ENCODE results near the gene BMP8B.

BMP8B gene

GRCh38 chr1:39717809-39718208 is 70.9 kb downstream of the BMP8B start:
- no peak for DNase-seq

GRCh38 chr1:39713557-39713956 is 75.1 kb downstream of the BMP8B start:
- DNase-seq = no peak

DNA sequence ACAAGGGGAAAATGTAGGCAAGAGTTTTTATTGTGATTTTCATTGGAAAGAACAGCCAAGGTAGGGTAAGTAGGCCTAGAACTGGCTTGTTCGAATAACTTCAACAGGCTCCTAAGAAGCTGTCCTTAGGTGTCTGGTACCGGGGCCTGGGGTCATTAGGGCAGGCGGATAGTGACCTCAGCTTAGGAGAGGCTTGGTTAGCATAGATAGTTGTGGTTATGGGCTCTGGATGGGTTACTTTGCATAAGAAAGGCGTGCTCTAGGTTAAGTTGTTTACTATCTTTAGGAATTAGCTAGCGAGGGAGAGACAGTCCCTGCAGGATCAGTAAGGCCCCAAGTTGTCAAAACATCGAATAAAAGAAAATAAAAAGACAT is 76.7 kb downstream of the BMP8B start:
- no peak for DNase-seq

DNA sequence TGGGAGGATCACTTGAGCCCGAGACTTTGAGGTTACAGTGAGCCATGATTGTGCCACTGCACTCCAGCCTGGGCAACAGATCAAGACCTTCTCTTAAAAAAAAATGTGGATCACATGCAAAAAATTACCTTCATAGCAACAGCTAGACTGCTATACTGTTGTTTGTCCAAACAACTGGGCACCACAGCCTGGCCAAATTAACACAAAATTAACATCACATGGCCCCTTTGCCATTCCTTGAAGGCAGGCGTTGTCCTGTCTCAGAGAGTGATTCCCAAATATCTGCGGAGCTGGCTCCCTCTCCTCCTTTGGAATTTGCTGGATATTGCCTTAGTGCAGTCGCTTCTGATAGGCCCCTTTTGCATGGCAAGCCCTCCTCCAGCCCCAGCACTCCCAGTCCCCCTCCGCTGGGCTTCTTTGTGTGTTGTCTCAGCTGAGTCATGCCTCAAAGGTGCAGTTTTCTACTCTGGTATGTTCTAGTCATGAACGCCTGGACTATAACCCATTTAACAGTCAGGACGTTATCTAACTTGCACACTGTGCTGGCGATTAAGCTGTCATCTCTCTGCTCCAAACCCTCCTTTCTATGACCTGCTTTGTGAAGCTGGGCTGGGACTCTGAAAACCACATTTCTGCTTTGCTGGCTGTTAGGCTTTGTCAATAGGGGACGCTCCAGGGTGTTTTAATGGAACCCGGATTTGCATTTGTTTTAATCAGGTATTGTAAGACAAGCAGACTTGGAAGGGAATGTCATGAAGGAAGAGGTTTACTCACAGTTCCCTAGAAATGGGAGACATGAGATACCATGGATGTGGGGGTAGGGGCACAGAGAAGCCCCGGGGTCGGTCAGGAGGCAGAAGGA is 77.3 kb downstream of the BMP8B start:
- no peak for DNase-seq

GRCh38 chr1:39707506-39707905 is 81.2 kb downstream of the BMP8B start:
- no peak for DNase-seq

Measured in stimulated activated CD4-positive, alpha-beta T cell treated with anti-CD3 and anti-CD28 coated beads, Interleukin-15, amount 100 ng/mL, for 24 hours (primary cell).